NCI-H526 treated with DMSO at 0.1 percent for 48 hours (cell line): ENCODE results near the gene CFAP206.

Source experiments
- DNase-seq: peaks from one replicate; lab custom pipeline; 2025; lab: John Stamatoyannopoulos, UW

Gene CFAP206, protein sequence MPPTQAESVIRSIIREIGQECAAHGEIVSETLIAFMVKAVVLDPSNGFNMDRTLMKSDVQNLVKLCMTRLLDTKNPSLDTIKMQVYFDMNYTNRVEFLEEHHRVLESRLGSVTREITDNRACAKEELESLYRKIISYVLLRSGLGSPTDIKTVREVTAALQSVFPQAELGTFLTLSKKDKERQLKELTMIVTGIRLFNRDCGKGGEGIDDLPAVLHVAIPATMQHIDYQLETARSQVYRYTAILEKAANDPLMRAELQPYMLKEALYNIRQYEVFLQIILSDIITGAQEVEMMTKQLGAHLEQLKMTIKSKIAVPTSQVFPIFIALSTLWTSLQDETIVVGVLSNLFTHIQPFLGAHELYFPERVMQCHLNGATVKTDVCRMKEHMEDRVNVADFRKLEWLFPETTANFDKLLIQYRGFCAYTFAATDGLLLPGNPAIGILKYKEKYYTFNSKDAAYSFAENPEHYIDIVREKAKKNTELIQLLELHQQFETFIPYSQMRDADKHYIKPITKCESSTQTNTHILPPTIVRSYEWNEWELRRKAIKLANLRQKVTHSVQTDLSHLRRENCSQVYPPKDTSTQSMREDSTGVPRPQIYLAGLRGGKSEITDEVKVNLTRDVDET

DNA sequence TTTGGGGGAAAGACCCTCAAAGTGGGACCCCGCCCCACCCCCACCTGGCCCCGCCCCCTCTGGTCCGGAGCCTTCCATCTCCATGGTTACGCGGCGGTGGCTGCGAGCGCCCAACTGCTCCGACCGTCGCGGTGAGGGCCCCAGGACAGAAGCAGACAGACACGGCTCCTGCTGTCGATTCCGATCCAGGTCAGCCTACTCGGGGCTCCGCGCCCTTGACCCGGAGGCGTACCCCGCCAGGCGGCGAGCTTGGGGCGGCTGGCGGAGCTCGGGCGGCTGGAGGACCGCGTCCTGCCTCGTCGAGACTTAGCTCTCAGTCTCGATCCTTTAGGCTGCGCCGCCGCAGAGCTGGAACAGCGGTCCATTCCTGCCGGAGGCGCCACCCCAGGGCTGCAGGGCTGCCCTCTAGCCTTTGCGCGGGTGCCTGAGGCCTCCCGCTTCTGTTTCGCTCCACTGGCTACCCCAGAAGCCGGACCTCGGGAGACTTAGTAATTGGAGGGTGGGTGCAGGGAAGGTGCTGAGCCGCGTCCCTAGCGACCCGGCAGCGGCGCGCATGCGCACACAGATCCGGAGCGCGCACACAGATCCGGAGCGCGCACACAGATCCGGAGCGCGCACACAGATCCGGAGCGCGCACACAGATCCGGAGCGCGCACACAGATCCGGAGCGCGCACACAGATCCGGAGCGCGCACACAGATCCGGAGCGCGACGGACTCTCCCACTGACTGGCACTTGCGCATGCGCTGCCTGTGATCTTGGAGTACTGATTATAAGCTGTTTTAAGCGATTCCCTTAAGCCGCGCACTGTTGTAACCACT lies at the start of gene CFAP206:
TSS of gene CFAP206 (plus strand) at position 72 of the 820 bp plus-strand sequence. CDS start 1,868 bp downstream, outside the sequence.
- peak; percentile 70 for DNase-seq

DNA sequence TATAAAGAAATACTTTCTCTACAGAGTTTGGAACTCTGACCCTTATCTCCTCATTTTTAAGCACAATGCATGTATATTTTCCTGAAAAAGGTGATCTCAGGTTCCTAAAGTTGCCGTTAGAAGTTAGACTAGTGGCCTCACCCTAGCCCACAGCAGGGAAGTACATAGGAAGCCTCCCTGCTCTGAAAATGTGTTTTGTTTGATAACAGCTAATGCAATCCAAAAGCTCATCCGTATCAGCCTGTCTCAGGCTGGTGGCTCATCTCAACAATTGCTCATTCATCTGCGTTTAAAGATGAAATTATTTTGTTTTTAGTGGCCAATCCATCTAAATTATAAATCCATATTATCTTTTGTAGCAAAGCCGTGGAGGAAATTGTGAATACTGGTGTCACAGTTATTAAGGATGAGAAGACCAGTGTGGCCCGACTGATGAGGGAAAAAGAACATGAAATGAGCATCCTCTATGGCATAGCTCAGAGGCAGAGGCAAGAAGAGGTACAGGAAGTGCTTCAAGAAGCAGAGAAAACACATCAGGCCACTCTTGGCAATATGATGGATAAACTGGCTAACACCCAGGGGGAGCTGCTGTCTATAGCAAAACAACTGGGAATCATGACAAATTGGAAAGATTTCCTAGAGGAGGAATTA lies 43.0 kb upstream of the CFAP206 start:
- DNase-seq, result no peak

- no peak for DNase-seq
These were observed 41.5 kb upstream of the CFAP206 start for GRCh38 chr6:87366072-87366827.

- DNase-seq, result no peak
These were observed 40.9 kb upstream of the CFAP206 start for GRCh38 chr6:87366899-87367298.

- DNase-seq, result no peak
These were observed 34.4 kb upstream of the CFAP206 start for GRCh38 chr6:87373377-87373776.

GRCh38 chr6:87375315-87375714 lies 32.5 kb upstream of the CFAP206 start:
- DNase-seq, result no peak

- DNase-seq, result no peak
These were observed 31.1 kb upstream of the CFAP206 start for GRCh38 chr6:87376643-87377042.

- DNase-seq, result no peak
These were observed 28.8 kb upstream of the CFAP206 start for GRCh38 chr6:87378947-87379346.

- DNase-seq, result no peak
These were observed 24.9 kb upstream of the CFAP206 start for GRCh38 chr6:87382861-87383260.

DNA sequence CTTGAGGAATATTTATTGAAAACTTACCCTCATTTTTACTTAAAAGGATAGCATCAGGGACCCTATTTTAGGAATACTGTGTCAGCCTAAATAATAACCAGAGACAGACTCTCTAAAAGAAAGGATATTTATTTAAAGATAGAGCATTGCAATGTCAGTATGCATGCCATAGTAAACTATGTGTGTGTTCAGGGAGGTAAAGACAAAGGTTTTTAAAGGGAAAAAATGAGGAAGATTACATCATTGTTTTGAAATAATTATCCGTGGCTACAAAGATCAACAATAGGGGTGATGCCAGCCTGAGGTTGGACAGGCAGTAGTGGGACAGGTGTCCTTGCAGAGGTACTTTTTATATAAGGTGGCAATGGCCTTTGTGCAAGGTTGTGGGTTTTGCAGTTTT lies 23.7 kb upstream of the CFAP206 start:
- no peak for DNase-seq

DNA sequence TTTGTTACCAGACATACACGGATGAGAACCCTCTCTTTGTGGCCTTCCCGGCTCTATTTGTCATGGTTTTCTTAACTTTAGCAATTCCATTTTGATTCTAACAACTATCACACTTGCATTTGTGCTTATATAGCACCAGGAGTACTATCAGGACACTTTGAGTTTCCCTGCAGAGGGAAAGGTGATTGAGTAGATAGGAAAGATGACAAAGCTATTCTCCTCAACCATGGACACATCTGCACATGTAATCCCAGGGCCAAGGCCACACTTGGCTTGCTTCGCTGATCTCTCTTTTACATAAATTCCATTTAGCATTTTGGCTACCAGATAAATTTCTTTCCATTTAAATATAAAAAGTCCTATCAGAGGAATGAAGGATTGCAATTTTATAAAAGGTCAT lies 23.3 kb upstream of the CFAP206 start:
- DNase-seq, result no peak

- peak; percentile 7 for DNase-seq
These were observed 16.4 kb upstream of the CFAP206 start for GRCh38 chr6:87391334-87391733.

DNA sequence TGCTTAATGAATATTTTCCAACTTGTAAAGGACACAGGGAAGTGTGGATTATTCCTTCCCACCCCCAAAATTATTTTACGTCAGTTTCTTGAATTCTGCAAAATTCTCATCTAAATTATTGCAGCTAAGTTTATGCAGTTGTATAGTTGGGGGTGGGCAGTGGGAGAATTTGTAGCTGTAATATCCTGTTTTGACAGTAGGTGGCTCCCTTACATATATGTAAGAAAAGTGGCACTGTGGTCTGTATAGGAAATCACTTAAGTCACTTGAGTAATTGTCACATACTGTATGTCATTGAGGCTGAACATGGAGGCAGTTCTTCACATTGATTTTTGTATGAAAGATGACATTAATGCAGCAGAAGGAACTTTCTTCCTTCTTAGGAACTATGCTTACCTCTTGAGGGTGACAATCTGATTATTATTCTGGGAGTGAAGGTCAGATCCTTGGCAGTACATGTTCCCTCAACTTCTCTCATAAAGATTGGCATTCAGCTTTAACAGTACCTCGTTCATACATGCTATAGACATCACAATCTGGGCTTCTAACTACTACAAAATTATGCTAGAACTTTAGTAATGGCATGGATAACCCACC lies 14.6 kb upstream of the CFAP206 start:
- DNase-seq, result peak; percentile 70

GRCh38 chr6:87395431-87395830 lies 12.3 kb upstream of the CFAP206 start:
- no peak for DNase-seq

DNA sequence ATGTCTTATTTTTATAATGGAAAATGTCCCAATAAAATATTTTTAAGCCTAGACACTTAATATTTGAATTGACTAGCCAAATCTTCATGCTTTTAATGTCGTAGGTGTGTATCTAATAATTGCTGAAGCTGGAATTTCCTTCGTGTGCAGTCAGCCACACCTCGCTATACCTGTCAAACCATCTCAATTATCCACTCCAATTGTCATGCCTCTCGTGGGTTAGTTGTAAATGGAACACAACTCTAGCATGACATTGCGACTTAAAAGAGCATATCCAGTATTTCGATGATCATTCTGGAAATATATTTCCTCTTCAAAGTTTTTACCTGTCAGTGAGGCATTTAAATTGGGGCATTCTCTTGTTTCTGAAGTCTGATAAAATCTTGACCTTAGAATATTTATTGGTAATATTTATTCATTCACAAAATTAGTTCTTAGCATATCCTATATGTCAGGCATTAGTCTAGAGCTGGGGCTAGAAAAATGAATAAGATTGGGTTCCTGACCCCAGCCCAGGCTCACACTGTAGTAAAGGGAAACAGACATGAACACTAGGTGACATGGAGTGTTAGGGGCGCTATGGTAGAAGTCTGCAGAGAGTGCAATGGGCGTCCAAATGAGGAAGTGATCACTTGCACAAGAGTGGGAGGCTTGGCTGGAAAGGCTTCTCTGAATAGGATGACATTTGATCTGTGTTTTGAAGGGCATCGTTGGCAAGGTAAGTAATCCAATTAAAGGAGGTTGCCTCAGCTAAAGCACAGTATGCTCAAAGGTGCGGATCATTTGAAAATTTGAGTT lies 11.0 kb upstream of the CFAP206 start:
- DNase-seq, result no peak

GRCh38 chr6:87397656-87398055 lies 10.1 kb upstream of the CFAP206 start:
- DNase-seq, result no peak

DNA sequence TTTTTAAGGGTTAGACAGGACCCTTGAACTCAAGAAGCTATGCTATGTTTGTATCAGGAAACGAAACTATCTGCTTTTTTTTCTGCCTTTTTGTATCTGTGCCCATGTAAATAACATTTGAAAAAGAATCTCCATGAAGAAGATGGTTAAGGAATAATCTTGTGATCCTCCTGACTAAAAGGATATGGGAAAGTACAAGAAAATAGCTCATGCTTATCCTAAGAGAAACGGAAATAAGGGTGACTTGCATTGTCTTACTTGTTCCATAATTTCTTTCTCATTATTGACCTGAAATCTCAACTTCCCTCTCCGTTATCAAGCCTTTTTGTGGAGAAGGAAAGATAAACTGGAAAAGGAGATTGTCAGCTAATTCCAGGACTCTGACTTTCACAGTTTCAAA lies 5.9 kb upstream of the CFAP206 start:
- no peak for DNase-seq

DNA sequence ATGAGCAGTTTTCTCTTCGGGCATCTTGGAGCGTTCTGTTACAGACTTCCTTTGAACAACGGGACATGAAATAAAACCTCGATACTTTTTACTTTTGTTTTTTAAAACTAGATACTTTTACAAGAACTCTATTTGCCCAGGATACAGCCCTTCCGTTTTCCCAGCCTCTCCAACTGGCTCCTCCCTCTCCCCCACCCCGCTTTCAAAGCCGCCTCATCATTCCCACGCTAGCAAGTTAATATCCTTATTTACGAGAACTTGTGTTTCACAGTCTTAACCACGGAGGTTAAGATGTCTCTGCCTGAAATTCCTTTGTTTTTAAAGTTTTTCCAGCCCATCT lies 241 bp upstream of the CFAP206 start:
- peak; percentile 58 for DNase-seq

DNA sequence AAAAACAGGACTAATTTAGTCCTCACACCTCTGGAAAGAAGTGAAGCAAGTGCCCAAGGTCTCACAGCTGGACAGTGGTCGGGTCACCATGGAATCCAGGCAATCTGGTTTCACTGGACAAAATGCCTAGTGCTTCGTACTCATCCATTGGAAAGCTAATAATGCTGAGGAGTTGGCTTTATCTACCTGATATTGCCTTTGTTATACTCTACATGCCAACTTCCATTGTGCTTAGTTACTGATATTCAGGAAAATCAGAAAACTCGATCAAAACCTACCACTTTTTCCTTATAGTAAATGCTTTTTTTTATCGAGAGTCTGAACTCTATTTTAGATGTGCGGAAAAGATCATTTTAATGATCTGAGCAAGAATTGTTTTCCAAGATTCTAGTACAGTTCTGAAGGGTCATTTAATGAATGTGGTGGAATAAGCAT lies 966 bp downstream of the CFAP206 start:
- DNase-seq, result peak; percentile 66

DNA sequence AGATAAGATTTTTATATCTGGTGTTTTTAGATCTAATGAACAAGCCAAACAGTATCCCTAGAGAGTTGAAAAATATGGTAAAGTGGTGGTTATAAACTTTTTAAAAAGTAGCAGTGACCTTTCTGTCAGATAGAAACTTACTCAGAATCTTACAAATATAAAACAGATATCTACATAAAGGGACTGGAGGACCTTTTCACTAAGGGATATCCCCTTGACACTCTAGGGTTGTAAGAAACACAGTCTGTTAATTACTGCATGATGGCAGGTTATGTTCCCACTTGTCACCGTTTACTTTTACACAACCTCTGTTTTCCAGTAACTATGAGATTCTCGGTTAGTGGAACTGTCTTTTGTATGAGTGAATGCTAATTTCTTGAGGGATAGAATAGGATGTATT lies 11.5 kb downstream of the CFAP206 start:
- no peak for DNase-seq
